ENCODE data around the gene PRKCZ. TPM values are rescaled to one million over a fixed set of nuclear protein-coding genes. Genes with fewer than 3 reads are reported as not detected.
A peak's percentile ranks its signal among the peaks of the same experiment; 100 is the strongest.

The PRKCZ gene
- total RNA-seq, 1 donor from 2014 or later, result 4.2 TPM

DNA sequence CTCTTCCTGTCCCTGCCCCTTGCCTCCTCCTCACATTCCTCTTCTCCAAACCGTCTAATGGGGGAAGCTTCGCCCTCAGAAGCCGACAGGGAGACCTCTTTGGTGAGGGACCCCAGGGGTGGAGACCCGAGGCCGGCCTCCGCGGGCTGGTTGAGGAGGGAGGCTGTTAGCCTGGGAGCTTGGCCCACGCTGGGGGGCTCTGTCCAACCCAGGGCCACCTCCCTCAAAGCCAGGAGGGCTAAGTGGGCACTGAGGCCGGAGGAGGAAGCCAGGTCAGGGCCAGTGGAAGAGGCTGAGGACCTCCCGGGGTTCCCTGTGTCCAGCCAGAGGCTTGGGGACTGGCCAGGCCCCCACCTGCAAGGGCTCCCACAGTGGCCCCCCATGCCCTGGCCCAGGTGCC lies 25.8 kb upstream of the PRKCZ start:
- H3K27me3 ChIP-seq (ENCODE audit: control insufficient read depth in 3 of 3, insufficient read depth in 3 of 3, low read length in 3 of 3), result peaks cover 27 to 54% (median 48%) of the 10 kb centered on the region in 3 donors

DNA sequence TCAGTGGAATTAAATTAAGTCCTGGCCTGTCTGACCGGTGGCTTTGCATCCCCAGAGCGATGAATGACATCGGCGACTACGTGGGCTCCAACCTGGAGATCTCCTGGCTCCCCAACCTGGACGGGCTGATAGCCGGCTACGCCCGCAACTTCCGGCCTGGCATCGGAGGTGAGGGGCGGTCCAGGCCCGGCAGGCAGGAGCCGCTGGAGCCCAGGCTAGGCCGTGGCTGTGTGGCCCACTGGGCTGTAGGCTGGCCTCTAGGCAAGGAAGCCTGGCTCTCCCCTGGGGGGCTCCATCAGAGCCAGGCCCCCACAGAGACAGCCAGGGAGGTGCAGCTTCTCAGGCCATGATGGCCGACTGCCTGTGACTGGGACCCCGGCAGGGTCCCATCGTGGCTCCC lies 25.3 kb upstream of the PRKCZ start:
- Histone ChIP-seq H3K4me1 (ENCODE audit: control insufficient read depth in 3 of 3, insufficient read depth in 3 of 3, low read length in 3 of 3) (peaks cover 10 to 13% (median 13%) of the 10 kb centered on the region in 3 donors), H3K27ac (ENCODE audit: low read depth, low read length) (no peak overlapping the region), H3K9me3 (ENCODE audit: control insufficient read depth in 3 of 3, low read length in 3 of 3) (no peaks in the 10 kb centered on the region), H3K4me3 (ENCODE audit: low read length in 3 of 3) (peak overlapping the region in 1 of 3 donors; percentile 54), H3K9ac (ENCODE audit: low read depth in 1 of 3, low read length in 3 of 3) (peak overlapping the region in 1 of 3 donors; percentile 62), H3K36me3 (ENCODE audit: control insufficient read depth in 3 of 3, insufficient read depth in 3 of 3, low read length in 3 of 3) (no peaks in the 10 kb centered on the region), H3K27me3 (ENCODE audit: control insufficient read depth in 3 of 3, insufficient read depth in 3 of 3, low read length in 3 of 3) (peaks cover 25 to 50% (median 44%) of the 10 kb centered on the region in 3 donors)

More for the DNA sequence above, 25.8 kb upstream of the PRKCZ start:
- Histone ChIP-seq H3K4me3 (ENCODE audit: low read length in 3 of 3) (no peak overlapping the region), H3K9ac (ENCODE audit: low read depth in 1 of 3, low read length in 3 of 3) (no peak overlapping the region), H3K27ac (ENCODE audit: low read depth, low read length) (no peak overlapping the region), H3K36me3 (ENCODE audit: control insufficient read depth in 3 of 3, insufficient read depth in 3 of 3, low read length in 3 of 3) (no peaks in the 10 kb centered on the region), H3K9me3 (ENCODE audit: control insufficient read depth in 3 of 3, low read length in 3 of 3) (no peaks in the 10 kb centered on the region), H3K4me1 (ENCODE audit: control insufficient read depth in 3 of 3, insufficient read depth in 3 of 3, low read length in 3 of 3) (peaks cover 10 to 13% (median 13%) of the 10 kb centered on the region in 3 donors)

DNA sequence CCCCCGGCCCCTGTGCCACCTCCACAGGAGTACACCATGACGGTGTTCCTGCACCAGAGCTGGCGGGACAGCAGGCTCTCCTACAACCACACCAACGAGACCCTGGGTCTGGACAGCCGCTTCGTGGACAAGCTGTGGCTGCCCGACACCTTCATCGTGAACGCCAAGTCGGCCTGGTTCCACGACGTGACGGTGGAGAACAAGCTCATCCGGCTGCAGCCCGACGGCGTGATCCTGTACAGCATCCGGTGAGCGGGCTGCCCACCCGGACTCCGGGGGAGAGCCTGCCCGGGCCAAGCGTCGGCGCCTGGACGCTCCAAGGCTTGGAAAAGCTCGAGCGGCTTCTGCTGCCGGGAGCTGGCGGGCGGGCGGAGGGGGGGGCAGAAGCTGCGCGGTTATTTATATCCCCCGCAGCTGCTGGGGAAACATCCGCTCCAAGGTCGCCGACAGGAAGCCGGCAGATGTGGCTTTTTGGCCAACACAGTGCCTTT lies 24.7 kb upstream of the PRKCZ start:
- Histone ChIP-seq H3K9ac (ENCODE audit: low read depth in 1 of 3, low read length in 3 of 3) (peak overlapping the region; percentile 54 to 62 (median 56)), H3K36me3 (ENCODE audit: control insufficient read depth in 3 of 3, insufficient read depth in 3 of 3, low read length in 3 of 3) (no peaks in the 10 kb centered on the region), H3K4me3 (ENCODE audit: low read length in 3 of 3) (peak overlapping the region; percentile 54 to 71 (median 71)), H3K27ac (ENCODE audit: low read depth, low read length) (peak overlapping the region; percentile 47), H3K27me3 (ENCODE audit: control insufficient read depth in 3 of 3, insufficient read depth in 3 of 3, low read length in 3 of 3) (peaks cover 18 to 44% (median 37%) of the 10 kb centered on the region in 3 donors), H3K9me3 (ENCODE audit: control insufficient read depth in 3 of 3, low read length in 3 of 3) (no peaks in the 10 kb centered on the region), H3K4me1 (ENCODE audit: control insufficient read depth in 3 of 3, insufficient read depth in 3 of 3, low read length in 3 of 3) (peaks cover 10 to 13% (median 12%) of the 10 kb centered on the region in 3 donors)

DNA sequence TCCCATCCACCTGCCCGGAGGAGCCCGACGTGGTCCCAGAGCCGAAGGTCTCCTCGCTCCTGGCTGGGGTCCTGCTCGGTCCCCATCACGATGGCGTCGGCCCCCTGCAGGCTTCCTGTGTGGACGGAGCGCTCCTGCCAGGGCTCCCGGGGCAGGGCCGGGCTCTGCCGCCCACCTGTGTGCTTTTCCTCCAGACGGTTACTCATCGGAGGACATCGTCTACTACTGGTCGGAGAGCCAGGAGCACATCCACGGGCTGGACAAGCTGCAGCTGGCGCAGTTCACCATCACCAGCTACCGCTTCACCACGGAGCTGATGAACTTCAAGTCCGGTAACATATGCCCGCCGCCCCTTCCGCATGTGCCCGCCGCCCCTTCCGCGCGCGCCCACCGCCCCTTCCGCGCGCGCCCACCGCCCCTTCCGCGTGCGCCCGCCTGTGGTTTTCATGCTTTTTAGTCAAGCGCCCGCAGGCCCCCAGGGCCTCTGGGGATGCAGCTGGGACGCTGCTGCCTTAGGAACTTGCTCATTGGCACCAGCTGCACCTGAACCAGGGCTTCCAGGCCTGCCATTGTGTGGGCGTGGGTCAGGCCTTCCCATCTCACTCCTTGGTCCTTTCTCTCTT lies 22.1 kb upstream of the PRKCZ start:
- no peaks in the 10 kb centered on the region for H3K36me3 ChIP-seq (ENCODE audit: control insufficient read depth in 3 of 3, insufficient read depth in 3 of 3, low read length in 3 of 3)

DNA sequence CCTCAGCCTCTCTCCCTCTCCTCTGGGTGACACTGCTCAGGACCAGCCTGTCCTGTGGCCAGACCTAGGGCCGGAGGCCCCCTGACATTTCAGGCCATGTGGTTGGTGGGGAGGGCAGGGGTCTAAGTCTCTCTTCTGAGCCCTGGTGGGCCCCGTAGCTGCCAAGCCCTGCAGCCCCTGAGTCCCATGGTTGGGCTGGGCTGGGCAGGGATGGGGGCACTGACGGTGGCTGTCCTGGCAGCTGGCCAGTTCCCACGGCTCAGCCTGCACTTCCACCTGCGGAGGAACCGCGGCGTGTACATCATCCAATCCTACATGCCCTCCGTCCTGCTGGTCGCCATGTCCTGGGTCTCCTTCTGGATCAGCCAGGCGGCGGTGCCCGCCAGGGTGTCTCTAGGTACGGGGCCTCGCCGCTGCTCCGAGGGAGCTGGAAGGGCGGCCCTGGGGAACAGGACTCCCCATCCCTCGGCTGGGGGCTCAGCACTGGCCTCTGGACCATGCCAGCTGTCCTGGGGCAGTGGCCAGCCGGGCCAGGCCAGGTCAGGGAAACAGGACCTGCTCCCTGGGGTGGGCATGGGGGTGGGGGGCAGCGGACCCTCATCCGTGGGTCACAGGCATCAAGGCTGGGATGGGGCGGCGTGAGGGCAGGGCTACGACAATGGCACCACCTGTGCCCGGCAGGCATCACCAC lies 21.2 kb upstream of the PRKCZ start:
- H3K27me3 ChIP-seq (ENCODE audit: control insufficient read depth in 3 of 3, insufficient read depth in 3 of 3, low read length in 3 of 3), result peaks cover 0 to 18% (median 13%) of the 10 kb centered on the region in 3 donors

More for the DNA sequence above, 22.1 kb upstream of the PRKCZ start:
- Histone ChIP-seq H3K4me1 (ENCODE audit: control insufficient read depth in 3 of 3, insufficient read depth in 3 of 3, low read length in 3 of 3) (peaks cover 10 to 13% (median 12%) of the 10 kb centered on the region in 3 donors), H3K9ac (ENCODE audit: low read depth in 1 of 3, low read length in 3 of 3) (no peak overlapping the region), H3K4me3 (ENCODE audit: low read length in 3 of 3) (no peak overlapping the region), H3K27me3 (ENCODE audit: control insufficient read depth in 3 of 3, insufficient read depth in 3 of 3, low read length in 3 of 3) (peaks cover 0 to 20% (median 20%) of the 10 kb centered on the region in 3 donors), H3K27ac (ENCODE audit: low read depth, low read length) (no peak overlapping the region), H3K9me3 (ENCODE audit: control insufficient read depth in 3 of 3, low read length in 3 of 3) (no peaks in the 10 kb centered on the region)

DNA sequence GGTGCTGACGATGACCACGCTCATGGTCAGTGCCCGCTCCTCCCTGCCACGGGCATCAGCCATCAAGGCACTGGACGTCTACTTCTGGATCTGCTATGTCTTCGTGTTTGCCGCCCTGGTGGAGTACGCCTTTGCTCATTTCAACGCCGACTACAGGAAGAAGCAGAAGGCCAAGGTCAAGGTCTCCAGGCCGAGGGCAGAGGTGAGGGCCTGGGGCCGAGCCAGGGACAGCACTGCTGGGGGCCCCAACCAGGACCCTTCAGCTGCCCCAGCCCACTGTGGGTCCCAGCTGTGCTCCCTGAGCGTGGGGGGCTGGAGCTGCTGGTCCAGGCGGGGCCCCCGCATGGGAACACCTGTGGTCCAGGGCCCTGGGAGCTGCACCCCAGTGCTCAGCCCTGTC lies 20.6 kb upstream of the PRKCZ start:
- H3K27me3 ChIP-seq (ENCODE audit: control insufficient read depth in 3 of 3, insufficient read depth in 3 of 3, low read length in 3 of 3), result peaks cover 0 to 14% (median 7%) of the 10 kb centered on the region in 3 donors

More for the DNA sequence above, 21.2 kb upstream of the PRKCZ start:
- Histone ChIP-seq H3K4me3 (ENCODE audit: low read length in 3 of 3) (no peak overlapping the region), H3K9ac (ENCODE audit: low read depth in 1 of 3, low read length in 3 of 3) (no peak overlapping the region), H3K4me1 (ENCODE audit: control insufficient read depth in 3 of 3, insufficient read depth in 3 of 3, low read length in 3 of 3) (peaks cover 10 to 13% (median 12%) of the 10 kb centered on the region in 3 donors), H3K27ac (ENCODE audit: low read depth, low read length) (no peak overlapping the region), H3K9me3 (ENCODE audit: control insufficient read depth in 3 of 3, low read length in 3 of 3) (no peaks in the 10 kb centered on the region), H3K36me3 (ENCODE audit: control insufficient read depth in 3 of 3, insufficient read depth in 3 of 3, low read length in 3 of 3) (no peaks in the 10 kb centered on the region)

DNA sequence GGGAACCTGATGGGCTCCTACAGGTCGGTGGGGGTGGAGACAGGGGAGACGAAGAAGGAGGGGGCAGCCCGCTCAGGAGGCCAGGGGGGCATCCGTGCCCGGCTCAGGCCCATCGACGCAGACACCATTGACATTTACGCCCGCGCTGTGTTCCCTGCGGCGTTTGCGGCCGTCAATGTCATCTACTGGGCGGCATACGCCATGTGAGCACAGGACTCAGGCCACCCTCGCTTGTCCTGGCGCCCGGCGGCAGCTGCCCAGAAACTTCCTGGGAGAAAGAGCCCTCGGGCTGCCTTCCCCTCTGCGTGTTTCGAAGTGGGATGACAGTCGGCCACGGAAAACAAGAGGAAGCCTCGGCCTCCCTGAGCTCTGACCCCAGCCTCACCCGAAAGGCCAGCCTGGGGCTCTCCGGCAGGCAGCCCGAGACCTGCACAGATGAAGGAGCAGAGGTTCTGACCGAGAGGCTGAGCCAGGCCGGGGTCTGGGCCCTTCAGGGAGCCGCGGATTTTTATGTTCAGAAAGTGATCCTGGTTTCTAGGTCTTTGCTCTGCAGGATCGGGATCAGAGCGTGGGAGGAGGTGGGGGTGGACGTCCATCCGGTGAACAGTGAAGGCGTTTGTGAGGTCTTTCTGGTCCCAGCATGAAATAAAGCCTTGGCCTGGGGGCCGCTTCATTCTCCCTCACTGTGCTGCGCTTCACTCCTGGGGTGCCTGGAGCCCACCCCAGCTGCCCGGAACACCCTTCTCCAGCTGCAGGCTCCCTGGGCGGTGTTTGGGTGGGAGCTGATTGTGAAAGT lies 19.9 kb upstream of the PRKCZ start:
- Histone ChIP-seq H3K36me3 (ENCODE audit: control insufficient read depth in 3 of 3, insufficient read depth in 3 of 3, low read length in 3 of 3) (no peaks in the 10 kb centered on the region), H3K27ac (ENCODE audit: low read depth, low read length) (no peak overlapping the region), H3K27me3 (ENCODE audit: control insufficient read depth in 3 of 3, insufficient read depth in 3 of 3, low read length in 3 of 3) (peaks cover 0 to 19% (median 7%) of the 10 kb centered on the region in 3 donors), H3K9ac (ENCODE audit: low read depth in 1 of 3, low read length in 3 of 3) (no peak overlapping the region), H3K4me3 (ENCODE audit: low read length in 3 of 3) (no peak overlapping the region), H3K9me3 (ENCODE audit: control insufficient read depth in 3 of 3, low read length in 3 of 3) (no peaks in the 10 kb centered on the region), H3K4me1 (ENCODE audit: control insufficient read depth in 3 of 3, insufficient read depth in 3 of 3, low read length in 3 of 3) (peaks cover 9% of the 10 kb centered on the region in 3 donors)

More for the DNA sequence above, 20.6 kb upstream of the PRKCZ start:
- Histone ChIP-seq H3K27ac (ENCODE audit: low read depth, low read length) (no peak overlapping the region), H3K9ac (ENCODE audit: low read depth in 1 of 3, low read length in 3 of 3) (no peak overlapping the region), H3K4me1 (ENCODE audit: control insufficient read depth in 3 of 3, insufficient read depth in 3 of 3, low read length in 3 of 3) (peaks cover 10 to 13% (median 12%) of the 10 kb centered on the region in 3 donors), H3K4me3 (ENCODE audit: low read length in 3 of 3) (no peak overlapping the region), H3K9me3 (ENCODE audit: control insufficient read depth in 3 of 3, low read length in 3 of 3) (no peaks in the 10 kb centered on the region), H3K36me3 (ENCODE audit: control insufficient read depth in 3 of 3, insufficient read depth in 3 of 3, low read length in 3 of 3) (no peaks in the 10 kb centered on the region)

DNA sequence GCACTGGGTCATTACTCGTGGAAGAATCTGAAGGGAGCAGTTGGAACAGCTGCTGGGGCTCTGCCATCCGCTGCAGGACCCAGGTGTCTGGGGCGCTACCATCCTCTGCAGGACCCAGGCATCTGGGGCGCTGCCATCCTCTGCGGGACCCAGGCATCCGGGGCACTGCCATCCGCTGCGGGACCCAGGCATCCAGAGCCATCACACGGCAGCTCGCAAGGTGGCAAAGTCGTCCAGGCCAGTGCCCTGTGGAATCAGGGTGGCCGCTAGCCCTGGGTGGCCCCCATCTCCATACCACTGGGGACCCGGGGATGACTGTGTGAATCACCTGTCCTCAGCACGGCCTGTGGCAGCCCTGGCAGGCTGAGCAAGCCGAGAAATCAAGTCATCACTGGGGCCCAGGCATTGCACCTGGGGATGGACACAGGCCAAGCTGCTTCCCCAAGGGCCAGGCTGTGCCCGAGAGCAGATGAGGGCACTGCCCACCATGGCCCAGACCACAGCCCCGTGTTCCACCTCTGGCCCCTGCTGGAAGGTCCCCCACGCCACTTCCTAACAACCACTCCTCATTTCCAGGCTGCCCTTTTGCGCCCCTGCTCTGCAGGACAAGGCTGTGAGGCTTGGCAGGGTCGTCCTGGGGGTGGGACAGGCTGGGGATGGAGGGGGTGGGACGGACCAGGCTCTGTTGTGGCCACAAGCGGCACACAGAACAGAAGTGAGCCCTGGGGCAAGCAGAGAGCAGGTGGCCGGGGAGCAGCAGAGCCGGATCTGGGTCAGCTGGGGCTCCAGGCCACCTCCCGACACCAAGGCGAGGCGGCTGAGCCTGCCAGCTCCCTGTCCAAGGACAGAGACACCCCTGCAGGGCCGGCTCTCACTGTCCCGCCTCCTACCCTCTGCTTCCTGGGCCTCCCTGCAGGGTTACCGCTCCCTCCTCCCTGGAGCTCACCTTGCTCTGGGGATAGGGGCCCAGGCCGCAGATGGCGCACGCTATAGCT lies 18.4 kb upstream of the PRKCZ start:
- no peaks in the 10 kb centered on the region for H3K36me3 ChIP-seq (ENCODE audit: control insufficient read depth in 3 of 3, insufficient read depth in 3 of 3, low read length in 3 of 3)
- H3K4me3 ChIP-seq (ENCODE audit: low read length in 3 of 3), result no peak overlapping the region
- H3K9ac ChIP-seq (ENCODE audit: low read depth in 1 of 3, low read length in 3 of 3), result no peak overlapping the region
- H3K27me3 ChIP-seq (ENCODE audit: control insufficient read depth in 3 of 3, insufficient read depth in 3 of 3, low read length in 3 of 3), result peaks cover 6 to 20% (median 15%) of the 10 kb centered on the region in 3 donors
- no peaks in the 10 kb centered on the region for H3K9me3 ChIP-seq (ENCODE audit: control insufficient read depth in 3 of 3, low read length in 3 of 3)
- no peaks in the 10 kb centered on the region for H3K4me1 ChIP-seq (ENCODE audit: control insufficient read depth in 3 of 3, insufficient read depth in 3 of 3, low read length in 3 of 3)
- no peak overlapping the region for H3K27ac ChIP-seq (ENCODE audit: low read depth, low read length)

DNA sequence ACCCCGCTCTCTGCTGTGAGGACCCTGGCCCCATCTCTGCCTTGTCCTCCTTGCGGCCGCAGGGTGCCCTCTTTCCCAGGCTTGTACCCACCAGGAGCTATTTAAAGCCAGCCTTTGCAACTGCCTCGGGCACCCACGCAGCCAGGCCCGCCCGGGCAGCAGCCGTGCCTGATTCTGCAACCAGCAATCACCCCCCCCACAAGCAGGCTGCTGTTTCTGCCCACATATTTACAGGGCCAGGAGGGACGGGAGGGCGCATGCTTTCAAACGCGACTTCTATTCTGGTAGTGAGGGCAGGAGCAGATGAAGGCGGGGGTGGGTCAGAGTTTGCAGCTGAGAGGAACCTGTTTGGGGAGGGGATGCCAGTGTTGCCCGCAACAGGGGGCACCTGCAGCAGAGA lies 17.5 kb upstream of the PRKCZ start:
- peak overlapping the region in 1 of 3 donors; percentile 8 for H3K9ac ChIP-seq (ENCODE audit: low read depth in 1 of 3, low read length in 3 of 3)
- no peak overlapping the region for H3K27ac ChIP-seq (ENCODE audit: low read depth, low read length)
- no peaks in the 10 kb centered on the region for H3K9me3 ChIP-seq (ENCODE audit: control insufficient read depth in 3 of 3, low read length in 3 of 3)
- H3K4me3 ChIP-seq (ENCODE audit: low read length in 3 of 3), result no peak overlapping the region
- no peaks in the 10 kb centered on the region for H3K36me3 ChIP-seq (ENCODE audit: control insufficient read depth in 3 of 3, insufficient read depth in 3 of 3, low read length in 3 of 3)
- no peaks in the 10 kb centered on the region for H3K4me1 ChIP-seq (ENCODE audit: control insufficient read depth in 3 of 3, insufficient read depth in 3 of 3, low read length in 3 of 3)
- peaks cover 6 to 20% (median 20%) of the 10 kb centered on the region in 3 donors for H3K27me3 ChIP-seq (ENCODE audit: control insufficient read depth in 3 of 3, insufficient read depth in 3 of 3, low read length in 3 of 3)

Measured in skeletal muscle tissue (tissue), 4 donors.